Neural cell (in vitro differentiated cells): ENCODE results near the gene FBXO9.

ENCODE experiments used
- CTCF ChIP-seq: fragments of 450-650 bp; IDR thresholded peaks from 2 replicates; pipeline ENCODE4 v1.5.1; 2014; ENCODE audit warnings: antibody characterized with exemption, mild to moderate bottlenecking, moderate library complexity; ENCODE audit not compliant: poor library complexity, severe bottlenecking
- EP300 ChIP-seq: fragments of 450-650 bp; conservative IDR thresholded peaks from 2 replicates; pipeline ENCODE4 v1.6.1; 2014; ENCODE audit warnings: antibody characterized with exemption, mild to moderate bottlenecking, moderate library complexity; ENCODE audit not compliant: poor library complexity, severe bottlenecking
- EZH2 ChIP-seq: fragments of 200-600, 300-800 bp; shearing (Covaris generic), sonication (generic); IDR thresholded peaks from 2 replicates; pipeline ENCODE4 v1.6.1; 2014; ENCODE audit warnings: antibody characterized with exemption, low read length, borderline replicate concordance, mild to moderate bottlenecking; ENCODE audit not compliant: insufficient read depth, poor library complexity, severe bottlenecking
- MXI1 ChIP-seq: fragments of 450-650 bp; conservative IDR thresholded peaks from 2 replicates; pipeline ENCODE4 v1.6.1; 2014; ENCODE audit warnings: antibody characterized with exemption, mild to moderate bottlenecking; ENCODE audit not compliant: poor library complexity, severe bottlenecking
- POLR2AphosphoS5 ChIP-seq: IDR thresholded peaks from 2 replicates; pipeline ENCODE4 v1.6.1; 2012
- RAD21 ChIP-seq: fragments of 450-650 bp; conservative IDR thresholded peaks from 2 replicates; pipeline ENCODE4 v1.6.1; 2014; ENCODE audit warnings: antibody characterized with exemption, mild to moderate bottlenecking, moderate library complexity
- REST ChIP-seq: IDR thresholded peaks from 2 replicates; pipeline ENCODE4 v1.6.1; 2012; ENCODE audit warnings: borderline replicate concordance
- TAF1 ChIP-seq: IDR thresholded peaks from 2 replicates; pipeline ENCODE4 v1.6.1; 2012; ENCODE audit warnings: low read depth

GRCh38 chr6:53144802-53145201, 79.6 kb downstream of the FBXO9 start:
- TF ChIP-seq CTCF (no peak), TAF1 (no peak), MXI1 (no peak), EZH2 (no peak), POLR2AphosphoS5 (no peak), EP300 (no peak), REST (no peak), RAD21 (no peak)
